Astrocyte of the cerebellum (primary cell): ENCODE results near the gene PDXK.

Source experiments
- DNase-seq: peaks from one replicate; pipeline ENCODE4 v3.0.0-alpha.2; 2011; ENCODE audit warnings: low read depth
- H3K4me3 ChIP-seq: 2 replicates; pipeline ENCODE4 v1.5.1; 2011; ENCODE audit warnings: mild to moderate bottlenecking, low read depth, low read length, moderate library complexity
- CTCF ChIP-seq: IDR thresholded peaks from 2 replicates; pipeline ENCODE4 v1.5.1; 2012; ENCODE audit warnings: low read length, low read depth, moderate library complexity, mild to moderate bottlenecking; ENCODE audit errors: missing control alignments
- in situ Hi-C: cut with HindIII; loops from 2 replicates; pipeline ENCODE4 v1.10.0; 2017; ENCODE audit warnings: low sequenced_read_pairs

The PDXK gene

GRCh38 chr21:43797925-43798715 is 79.2 kb downstream of the PDXK start:
- H3K4me3 ChIP-seq = no peak overlapping the region
- no peak for TF ChIP-seq CTCF
- no peak for DNase-seq
- in situ Hi-C loops = no loop called here

- no peak overlapping the region for H3K4me3 ChIP-seq
- TF ChIP-seq CTCF = no peak
- in situ Hi-C loops = no loop called here
- DNase-seq = no peak
Observed at GRCh38 chr21:43799301-43799840, 80.4 kb downstream of the PDXK start.

GRCh38 chr21:43800124-43800523 is 81.2 kb downstream of the PDXK start:
- no peak overlapping the region for H3K4me3 ChIP-seq
- TF ChIP-seq CTCF = no peak
- no peak for DNase-seq
- in situ Hi-C loops = no loop called here

- in situ Hi-C loops = no loop called here
- DNase-seq = no peak
- TF ChIP-seq CTCF = no peak
- H3K4me3 ChIP-seq = no peak overlapping the region
Observed at GRCh38 chr21:43800566-43800965, 81.6 kb downstream of the PDXK start.

GRCh38 chr21:43801006-43801783 is 82.3 kb downstream of the PDXK start:
- in situ Hi-C loops = no loop called here
- H3K4me3 ChIP-seq = no peak overlapping the region
- DNase-seq = no peak
- TF ChIP-seq CTCF = no peak

- in situ Hi-C loops = no loop called here
- H3K4me3 ChIP-seq = no peak overlapping the region
- no peak for DNase-seq
- no peak for TF ChIP-seq CTCF
Observed at GRCh38 chr21:43802713-43803313, 83.9 kb downstream of the PDXK start.
